ENCODE results near the gene AGMO.

Gene AGMO

GRCh38 chr7:15176089-15176488 is 385.7 kb downstream of the AGMO start:
- no peaks in the 10 kb centered on the region for H3K79me2 ChIP-seq (ENCODE audit: insufficient read depth, low read depth)
- no peaks in the 10 kb centered on the region for H3K27me3 ChIP-seq (ENCODE audit: insufficient read depth, low read depth)
- H3K4me2 ChIP-seq: no peak overlapping the region
- H2AFZ ChIP-seq (ENCODE audit: low read depth): no peak overlapping the region
- no peaks in the 10 kb centered on the region for H3K4me1 ChIP-seq (ENCODE audit: low read depth, poor library complexity, severe bottlenecking)
- no peak overlapping the region for H3K4me3 ChIP-seq (IDR thresholded peaks at IDR 0.05; ENCODE audit: insufficient read depth, low read depth, low read length)
- no peak overlapping the region for H3K27ac ChIP-seq
- no peak overlapping the region for H3K9ac ChIP-seq
- no peaks in the 10 kb centered on the region for H4K20me1 ChIP-seq (ENCODE audit: insufficient read depth)
- no peaks in the 10 kb centered on the region for H3K36me3 ChIP-seq (ENCODE audit: insufficient read depth)
- TF ChIP-seq CTCF (conservative IDR thresholded peaks at IDR 0.05; ENCODE audit: low read depth, low read length): no peak

- TF ChIP-seq CTCF (conservative IDR thresholded peaks at IDR 0.05; ENCODE audit: low read depth, low read length): no peak
- H3K27me3 ChIP-seq (ENCODE audit: insufficient read depth, low read depth): no peaks in the 10 kb centered on the region
- no peaks in the 10 kb centered on the region for H4K20me1 ChIP-seq (ENCODE audit: insufficient read depth)
- H3K36me3 ChIP-seq (ENCODE audit: insufficient read depth): no peaks in the 10 kb centered on the region
- H3K9ac ChIP-seq: no peak overlapping the region
- no peaks in the 10 kb centered on the region for H3K79me2 ChIP-seq (ENCODE audit: insufficient read depth, low read depth)
- no peak overlapping the region for H2AFZ ChIP-seq (ENCODE audit: low read depth)
- no peak overlapping the region for H3K4me3 ChIP-seq (IDR thresholded peaks at IDR 0.05; ENCODE audit: insufficient read depth, low read depth, low read length)
- H3K27ac ChIP-seq: no peak overlapping the region
- no peaks in the 10 kb centered on the region for H3K4me1 ChIP-seq (ENCODE audit: low read depth, poor library complexity, severe bottlenecking)
- H3K4me2 ChIP-seq: no peak overlapping the region
These were observed 386.7 kb downstream of the AGMO start for GRCh38 chr7:15175152-15175551.

- Histone ChIP-seq H3K4me3 (IDR thresholded peaks at IDR 0.05; ENCODE audit: insufficient read depth, low read depth, low read length) (no peak overlapping the region), H3K36me3 (ENCODE audit: insufficient read depth) (no peaks in the 10 kb centered on the region), H3K27me3 (ENCODE audit: insufficient read depth, low read depth) (no peaks in the 10 kb centered on the region), H4K20me1 (ENCODE audit: insufficient read depth) (no peaks in the 10 kb centered on the region), H3K79me2 (ENCODE audit: insufficient read depth, low read depth) (no peaks in the 10 kb centered on the region), H3K4me1 (ENCODE audit: low read depth, poor library complexity, severe bottlenecking) (no peaks in the 10 kb centered on the region), H3K4me2 (no peak overlapping the region), H2AFZ (ENCODE audit: low read depth) (no peak overlapping the region), H3K27ac (no peak overlapping the region), H3K9ac (no peak overlapping the region)
- TF ChIP-seq CTCF (conservative IDR thresholded peaks at IDR 0.05; ENCODE audit: low read depth, low read length): no peak
These were observed 387.3 kb downstream of the AGMO start for GRCh38 chr7:15174485-15174884.

GRCh38 chr7:15168489-15168888 is 393.3 kb downstream of the AGMO start:
- Histone ChIP-seq H3K79me2 (ENCODE audit: insufficient read depth, low read depth) (no peaks in the 10 kb centered on the region), H3K36me3 (ENCODE audit: insufficient read depth) (no peaks in the 10 kb centered on the region), H3K4me1 (ENCODE audit: low read depth, poor library complexity, severe bottlenecking) (no peaks in the 10 kb centered on the region), H3K4me3 (IDR thresholded peaks at IDR 0.05; ENCODE audit: insufficient read depth, low read depth, low read length) (no peak overlapping the region), H3K4me2 (no peak overlapping the region), H3K9ac (no peak overlapping the region), H4K20me1 (ENCODE audit: insufficient read depth) (no peaks in the 10 kb centered on the region), H2AFZ (ENCODE audit: low read depth) (no peak overlapping the region), H3K27ac (no peak overlapping the region), H3K27me3 (ENCODE audit: insufficient read depth, low read depth) (no peaks in the 10 kb centered on the region)
- TF ChIP-seq CTCF (conservative IDR thresholded peaks at IDR 0.05; ENCODE audit: low read depth, low read length): no peak

GRCh38 chr7:15167912-15168311 is 393.9 kb downstream of the AGMO start:
- no peaks in the 10 kb centered on the region for H3K4me1 ChIP-seq (ENCODE audit: low read depth, poor library complexity, severe bottlenecking)
- no peaks in the 10 kb centered on the region for H4K20me1 ChIP-seq (ENCODE audit: insufficient read depth)
- no peaks in the 10 kb centered on the region for H3K36me3 ChIP-seq (ENCODE audit: insufficient read depth)
- H2AFZ ChIP-seq (ENCODE audit: low read depth): no peak overlapping the region
- no peaks in the 10 kb centered on the region for H3K79me2 ChIP-seq (ENCODE audit: insufficient read depth, low read depth)
- no peak overlapping the region for H3K9ac ChIP-seq
- H3K27me3 ChIP-seq (ENCODE audit: insufficient read depth, low read depth): no peaks in the 10 kb centered on the region
- no peak overlapping the region for H3K4me3 ChIP-seq (IDR thresholded peaks at IDR 0.05; ENCODE audit: insufficient read depth, low read depth, low read length)
- no peak overlapping the region for H3K4me2 ChIP-seq
- no peak for TF ChIP-seq CTCF (conservative IDR thresholded peaks at IDR 0.05; ENCODE audit: low read depth, low read length)
- H3K27ac ChIP-seq: no peak overlapping the region
